ENCODE results near the gene BCOR.

Gene BCOR

DNA sequence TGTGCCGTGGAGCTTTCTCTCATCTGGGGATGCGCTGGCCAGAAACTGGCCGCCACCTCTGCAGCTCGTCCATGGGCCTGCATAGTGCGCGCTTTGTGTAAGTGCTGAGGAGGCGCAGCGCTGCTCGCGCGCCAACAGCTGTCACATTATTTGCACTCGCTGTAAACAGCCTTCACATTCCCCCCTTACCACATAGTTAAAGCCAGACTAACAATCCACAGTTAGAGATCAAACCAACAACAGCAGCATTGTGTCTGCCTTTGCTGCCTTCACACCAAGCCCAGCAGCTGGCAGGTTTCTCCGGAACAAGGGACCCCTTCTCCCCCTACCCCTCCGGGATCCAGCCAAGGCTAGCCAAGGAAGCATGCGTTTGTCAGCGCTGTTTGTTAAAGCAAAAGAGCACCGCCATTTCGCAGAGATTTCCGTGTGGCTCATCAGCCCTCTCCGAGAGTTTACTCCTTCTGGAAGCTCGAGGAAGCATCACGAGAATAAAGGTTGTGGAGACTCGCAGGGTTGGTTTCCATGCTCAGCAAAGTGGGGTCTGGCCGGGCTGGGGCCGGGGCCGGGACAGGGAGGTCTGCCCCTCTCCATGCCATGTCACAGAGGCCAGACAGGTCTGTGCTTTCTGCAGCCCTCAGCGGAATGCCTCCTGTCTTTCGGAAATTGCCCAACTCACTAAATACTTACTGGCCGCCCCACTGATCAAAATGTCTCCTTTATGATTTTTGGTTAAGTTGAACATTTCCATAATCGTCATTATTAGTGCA is 11.0 kb downstream of the BCOR start:
- in situ Hi-C loops (cut with MboI; ENCODE audit: low sequenced_read_pairs) = no loop called here

DNA sequence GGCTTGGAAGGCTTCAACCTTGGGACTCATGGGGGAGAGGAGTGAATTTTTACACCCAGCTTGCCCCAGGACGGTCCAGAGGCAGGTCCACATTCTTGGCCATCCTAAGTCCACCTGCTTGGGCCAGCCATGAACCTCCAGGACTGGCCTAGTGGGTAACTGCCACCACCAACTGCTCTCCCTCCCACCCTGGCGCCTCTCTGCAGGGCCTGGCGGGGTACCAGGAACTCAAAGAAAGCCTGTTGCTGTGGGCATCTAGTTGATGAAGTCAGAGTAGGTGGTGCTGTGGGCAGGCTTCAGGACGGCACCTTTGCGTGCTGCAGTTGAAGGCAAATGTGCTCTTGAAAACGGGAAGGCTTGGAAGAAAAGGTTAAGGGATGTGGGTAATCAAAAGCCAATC is 12.0 kb downstream of the BCOR start:
- in situ Hi-C loops (cut with MboI; ENCODE audit: low sequenced_read_pairs) = no loop called here

DNA sequence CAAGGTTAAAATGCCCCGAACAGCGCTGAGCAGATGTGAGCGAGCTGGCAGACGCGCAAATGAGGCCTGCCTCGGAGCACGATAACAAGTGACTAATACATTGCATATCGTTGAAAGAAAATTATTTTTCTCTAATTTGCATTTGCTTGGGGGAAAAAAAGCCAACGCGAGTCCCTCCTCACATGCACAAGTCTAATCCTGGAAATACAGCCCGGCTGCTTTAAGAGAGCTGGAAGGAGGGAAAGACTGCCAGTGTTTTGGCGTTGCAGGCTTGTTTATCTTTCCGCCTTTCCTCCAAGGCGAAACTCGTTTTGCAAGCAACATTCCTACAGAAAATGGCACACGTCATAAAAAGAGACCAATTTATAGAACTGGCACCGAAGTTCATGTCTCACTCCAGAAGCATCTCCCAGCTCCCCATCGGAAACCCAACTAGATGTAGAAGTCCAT is 12.6 kb downstream of the BCOR start:
- in situ Hi-C loops (cut with MboI; ENCODE audit: low sequenced_read_pairs) = no loop called here

DNA sequence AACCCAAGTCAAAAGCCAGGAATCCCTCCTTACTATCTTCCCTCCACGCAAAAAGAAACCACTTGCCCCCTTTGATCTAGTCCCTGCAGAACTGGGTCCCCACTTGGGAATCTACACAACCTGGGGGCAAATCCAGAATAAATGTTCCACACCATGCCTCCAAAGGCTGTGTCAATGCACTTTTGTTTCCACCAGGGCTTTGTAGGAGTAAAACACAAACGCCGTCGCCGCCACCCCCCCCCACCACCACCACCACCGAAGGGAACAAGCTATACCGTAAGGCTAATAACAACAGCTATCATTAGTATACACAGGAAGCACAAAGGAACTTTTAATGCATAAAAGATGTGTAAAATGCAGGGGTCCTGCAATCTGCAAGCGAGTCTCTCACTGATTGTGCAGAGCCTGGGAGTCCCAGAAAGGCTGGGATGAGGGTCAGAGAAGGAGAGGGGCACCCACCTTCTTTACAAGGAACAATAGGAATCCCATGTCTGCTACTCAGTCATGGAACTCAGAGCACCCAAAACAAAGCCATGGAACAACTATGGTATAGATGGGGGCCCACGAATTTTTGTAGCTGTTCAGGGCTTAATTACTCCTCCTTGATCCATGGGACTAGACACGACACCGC is 13.2 kb downstream of the BCOR start:
- in situ Hi-C loops (cut with MboI; ENCODE audit: low sequenced_read_pairs) = no loop called here

DNA sequence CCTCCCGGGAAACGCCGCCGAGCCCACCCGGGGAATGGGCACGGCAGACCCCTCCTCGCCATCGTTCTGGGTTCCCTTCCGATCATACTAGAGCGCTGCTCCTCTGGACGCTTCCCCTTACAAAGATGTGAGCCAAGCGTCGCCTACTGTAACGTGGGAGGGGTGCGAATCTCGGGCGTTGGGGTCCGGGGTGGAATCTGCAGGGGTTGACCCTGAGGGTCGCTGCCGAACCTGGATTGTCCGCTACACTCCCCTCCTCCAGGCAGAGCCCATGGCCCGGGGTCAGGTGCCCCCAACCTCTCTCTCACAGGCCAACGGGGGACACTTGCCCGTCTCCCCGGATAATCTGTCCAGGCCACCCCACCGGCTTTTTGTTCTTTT is 13.8 kb downstream of the BCOR start:
- in situ Hi-C loops (cut with MboI; ENCODE audit: low sequenced_read_pairs) = no loop called here

DNA sequence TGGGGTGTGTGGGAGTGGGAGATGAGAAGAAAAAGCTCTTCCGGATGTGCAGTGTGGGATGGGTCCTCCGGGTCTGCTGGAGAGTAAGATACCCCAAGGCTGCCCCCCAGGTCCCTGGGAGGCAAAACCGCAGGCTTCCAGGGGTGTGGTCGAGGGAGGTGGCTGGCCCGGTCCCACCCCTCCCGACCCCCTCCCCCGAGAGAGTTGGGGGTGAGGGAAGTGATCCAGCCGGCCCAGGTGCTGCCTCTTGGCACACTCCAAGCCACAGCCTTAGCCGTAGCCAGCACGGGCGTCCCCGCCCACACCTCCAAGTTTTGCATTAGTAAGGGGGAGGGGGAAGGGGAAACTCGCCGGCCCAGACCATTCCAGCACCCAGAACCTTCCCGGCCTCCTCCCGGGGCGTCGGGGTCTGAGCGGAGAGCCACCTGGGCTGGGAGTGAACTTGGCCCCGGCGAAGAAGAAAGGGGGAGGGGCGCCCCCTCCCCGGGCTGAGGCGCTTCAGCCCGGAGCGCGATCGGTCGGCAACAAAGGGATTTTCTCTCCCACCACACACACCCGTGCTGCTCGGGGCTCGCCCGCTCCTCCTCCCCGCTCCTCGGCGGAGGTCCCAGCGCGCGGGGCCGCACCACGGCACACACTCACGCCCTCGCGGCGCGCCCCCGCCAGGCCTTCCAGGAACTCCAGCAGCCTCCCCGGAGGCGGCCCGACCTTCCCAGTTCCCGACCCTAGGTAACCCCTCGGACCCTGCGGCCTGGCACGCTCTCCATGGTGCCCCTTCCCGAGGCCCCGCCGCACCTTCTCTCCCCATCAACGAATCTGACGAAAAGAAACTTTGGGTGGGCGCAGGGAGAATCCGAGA is 14.4 kb downstream of the BCOR start:
- in situ Hi-C loops (cut with MboI; ENCODE audit: low sequenced_read_pairs) = no loop called here

DNA sequence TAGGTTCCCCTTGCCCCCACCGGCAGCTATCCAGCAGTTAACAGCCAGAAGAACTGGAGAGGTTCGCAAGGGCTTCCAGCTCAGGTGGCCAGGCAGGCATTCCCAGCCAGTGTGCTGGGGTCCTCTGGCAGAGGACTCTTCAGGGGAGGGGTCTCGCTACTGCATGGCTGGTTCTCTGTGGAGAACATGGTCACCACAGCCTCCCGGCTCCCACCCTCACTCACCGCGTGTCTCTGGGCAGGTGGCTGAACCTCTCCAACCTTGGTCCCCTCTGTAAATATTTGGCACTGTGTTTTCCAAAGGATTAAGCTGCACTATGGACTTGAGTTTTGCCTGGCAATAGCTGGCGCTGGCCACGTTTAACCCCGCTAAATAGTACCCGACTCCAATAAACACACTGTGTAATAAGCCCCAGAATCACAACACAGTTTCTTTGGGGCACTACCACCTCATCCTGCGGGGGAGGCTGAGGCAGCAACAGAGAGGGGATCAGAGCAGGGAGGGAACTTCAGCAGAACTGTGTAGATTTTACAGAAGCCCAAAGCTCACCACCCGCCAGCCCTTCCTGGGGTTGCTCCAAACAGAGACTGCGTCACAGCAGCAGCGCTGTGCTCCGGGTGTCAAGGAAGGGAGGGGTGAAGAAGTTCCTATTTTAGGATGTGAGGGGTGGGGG is 15.2 kb downstream of the BCOR start:
- in situ Hi-C loops (cut with MboI; ENCODE audit: low sequenced_read_pairs) = no loop called here

DNA sequence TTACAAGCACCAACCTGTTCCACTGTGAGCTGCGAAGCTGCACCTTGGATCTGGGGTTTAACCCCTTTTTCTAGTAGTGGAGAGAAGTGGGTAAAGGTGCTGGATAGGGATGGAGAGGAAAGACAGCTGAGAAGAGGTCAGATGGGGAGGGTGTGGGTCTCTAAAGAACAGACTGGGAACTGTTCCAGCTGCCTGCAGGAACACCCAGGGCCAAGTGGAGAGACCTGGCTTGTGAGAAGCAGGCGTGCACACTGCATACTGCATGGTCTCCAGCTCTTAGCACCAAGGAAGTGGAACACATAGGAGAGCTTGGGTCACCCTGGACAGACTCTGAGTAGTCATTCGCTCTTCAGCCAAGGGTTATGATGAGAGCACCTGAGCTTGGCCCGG is 16.1 kb downstream of the BCOR start:
- in situ Hi-C loops (cut with MboI; ENCODE audit: low sequenced_read_pairs) = no loop called here

DNA sequence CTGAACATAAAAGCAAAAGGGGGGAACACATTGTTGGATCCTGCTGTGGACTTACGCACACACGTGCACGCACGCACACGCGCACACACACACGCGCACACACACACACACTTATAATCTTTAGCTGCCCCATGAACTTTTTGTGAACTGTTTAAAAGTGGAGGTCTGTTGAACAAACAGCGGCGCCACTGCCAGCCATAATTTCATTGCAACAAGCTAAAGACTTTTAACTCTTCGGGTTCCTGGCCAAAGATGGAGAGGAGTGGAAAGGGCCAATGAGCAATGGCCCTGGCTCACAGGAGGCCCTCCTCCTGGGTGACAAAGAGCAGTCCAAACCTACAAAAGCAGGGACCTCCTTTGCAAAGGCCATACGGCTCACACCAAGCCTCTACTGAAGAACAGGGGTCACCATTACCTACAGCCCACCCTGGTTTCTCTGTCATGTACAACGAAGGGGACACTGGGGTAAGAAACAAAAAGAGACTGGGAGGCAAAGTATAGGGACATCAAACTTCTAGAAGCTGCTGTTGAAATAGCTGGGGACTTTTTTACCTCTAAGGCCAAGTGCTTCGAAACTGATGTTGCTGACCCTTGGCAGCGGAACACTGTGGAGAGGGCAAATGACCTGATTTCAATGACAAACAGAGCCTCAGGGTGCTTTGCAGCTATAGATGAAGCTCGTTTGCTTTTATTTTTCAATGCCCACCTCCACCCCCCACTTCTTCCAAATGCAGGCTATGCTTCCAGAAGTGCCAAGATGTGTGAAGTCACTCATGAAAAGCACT is 16.7 kb downstream of the BCOR start:
- in situ Hi-C loops (cut with MboI; ENCODE audit: low sequenced_read_pairs) = no loop called here

DNA sequence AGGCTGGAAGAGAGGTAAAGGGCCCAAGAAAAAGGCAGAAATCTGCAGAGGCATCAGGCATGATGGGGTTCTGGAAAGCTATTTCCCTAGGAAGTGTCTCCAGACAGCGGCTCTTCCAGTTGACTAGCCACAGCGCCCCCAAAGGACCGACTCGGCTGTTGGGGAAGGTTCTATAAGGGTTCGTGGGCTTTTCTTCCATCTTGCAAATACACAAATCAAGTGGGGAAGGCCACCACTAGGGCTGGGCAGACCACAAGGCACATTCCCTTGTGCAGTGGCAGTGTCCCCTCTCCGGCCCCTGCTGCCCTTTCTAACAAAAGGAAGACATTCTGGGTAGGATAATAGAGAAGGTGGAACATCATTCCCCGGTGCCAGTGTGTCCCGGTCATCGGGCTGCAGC is 18.2 kb downstream of the BCOR start:
- in situ Hi-C loops (cut with MboI; ENCODE audit: low sequenced_read_pairs) = no loop called here

DNA sequence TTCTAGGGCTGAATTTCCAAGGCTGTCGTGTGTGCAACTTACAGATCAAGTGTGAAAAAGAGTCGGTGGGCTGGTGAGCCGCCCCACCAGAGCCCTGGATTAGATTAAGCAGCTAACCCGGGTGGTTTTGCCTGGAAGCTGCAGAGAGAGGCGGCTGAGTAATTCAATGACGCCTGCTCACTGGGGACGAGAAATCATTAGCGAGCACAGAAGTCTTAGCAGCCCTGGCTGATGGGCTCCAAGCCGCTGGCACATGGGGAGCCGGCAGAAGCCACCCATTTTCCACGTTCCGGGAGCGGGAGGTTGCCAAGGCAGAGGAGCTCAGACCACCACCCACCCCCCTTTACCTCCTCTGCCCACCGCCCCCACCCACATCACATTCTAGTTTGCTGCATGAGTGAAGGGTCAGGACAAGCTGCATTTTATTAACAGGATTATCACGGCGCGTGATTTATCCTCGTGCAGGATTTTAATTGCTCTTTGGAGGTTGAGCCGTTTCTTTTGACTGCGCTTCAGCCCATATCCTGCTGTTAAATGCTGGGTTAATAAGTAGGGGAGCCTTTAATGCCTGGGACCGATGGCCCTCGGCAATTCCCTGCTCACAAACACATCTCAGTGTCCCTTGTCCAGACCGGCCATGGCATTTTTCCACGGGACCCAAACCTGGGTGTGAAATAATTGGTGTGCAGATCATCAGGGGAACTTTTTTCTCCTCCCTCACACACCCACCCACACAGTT is 19.1 kb downstream of the BCOR start:
- in situ Hi-C loops (cut with MboI; ENCODE audit: low sequenced_read_pairs) = no loop called here

DNA sequence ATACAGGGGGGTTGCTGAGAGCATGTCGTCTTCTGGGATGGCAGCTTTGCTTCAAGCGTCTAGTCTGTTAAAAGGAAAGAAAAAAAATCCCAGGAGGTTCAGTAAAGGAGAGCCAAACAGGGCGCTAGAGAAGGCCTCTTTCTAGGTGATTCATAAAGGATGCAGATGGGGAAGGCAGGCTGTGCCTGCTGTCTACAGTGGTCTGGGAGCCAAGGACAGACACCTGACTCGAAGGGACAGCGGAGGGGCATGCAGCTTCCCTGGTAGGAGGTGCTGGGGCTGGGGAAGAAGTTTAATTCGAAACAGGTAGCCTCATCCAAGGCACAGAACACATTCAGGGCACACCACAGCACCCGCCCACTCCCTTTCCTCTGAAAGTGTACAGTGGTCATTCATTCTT is 19.9 kb downstream of the BCOR start:
- in situ Hi-C loops (cut with MboI; ENCODE audit: low sequenced_read_pairs) = no loop called here

DNA sequence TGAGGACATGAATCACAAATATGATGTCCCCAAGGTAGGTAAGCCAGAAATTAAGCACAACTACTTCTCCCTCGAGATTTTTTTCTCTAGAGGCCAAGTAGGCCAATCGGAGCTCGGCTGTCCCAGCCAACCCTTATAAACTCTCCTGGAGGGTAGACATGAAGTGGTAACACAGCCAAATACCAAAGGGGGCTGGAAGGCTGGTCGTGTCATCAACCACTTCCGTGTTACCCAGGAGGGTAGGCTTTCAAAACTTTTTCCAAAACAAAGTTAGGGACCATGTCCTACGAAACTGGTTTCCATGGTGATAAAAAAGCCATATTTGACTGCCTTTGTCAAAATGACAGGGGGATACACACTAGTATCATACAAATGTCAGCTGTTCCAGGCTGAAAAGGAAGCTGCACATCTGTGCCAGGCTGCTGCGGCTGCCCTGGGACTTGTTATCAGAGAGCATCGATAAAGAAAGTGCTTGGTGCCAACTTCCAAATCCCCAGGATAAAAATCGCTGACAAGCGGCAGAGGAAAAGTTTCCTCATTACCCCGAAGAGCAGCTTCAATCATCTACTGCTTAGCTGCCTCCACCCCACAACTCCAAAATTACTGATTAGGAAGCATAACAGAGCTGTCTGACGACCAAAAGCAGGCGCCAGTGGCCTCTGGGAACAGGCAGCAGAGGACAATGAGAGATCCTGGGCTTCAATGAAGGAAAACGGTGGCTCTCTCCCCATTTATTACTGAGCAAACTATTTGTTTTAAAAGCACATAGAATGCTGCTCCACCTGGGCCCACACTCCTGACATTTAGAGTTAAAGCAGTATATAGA is 20.8 kb downstream of the BCOR start:
- in situ Hi-C loops (cut with MboI; ENCODE audit: low sequenced_read_pairs) = no loop called here

DNA sequence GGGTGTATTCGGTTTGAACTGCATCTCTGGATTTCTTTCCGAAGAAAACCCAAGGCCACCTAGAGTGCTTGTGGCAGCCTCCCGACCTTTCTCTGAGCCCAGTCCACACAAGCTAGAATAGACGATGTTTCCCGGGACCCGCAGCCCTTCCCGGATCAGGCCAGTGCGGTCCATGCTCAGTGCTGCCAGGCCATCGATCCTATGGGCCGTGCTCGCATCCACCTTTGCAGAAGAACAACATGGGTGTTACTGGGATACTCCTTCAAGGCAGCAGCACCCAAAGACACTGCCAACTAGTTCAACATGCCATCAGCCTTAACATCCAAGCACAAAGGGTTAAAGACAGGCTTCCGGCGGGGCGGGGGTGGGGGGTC is 22.8 kb downstream of the BCOR start:
- in situ Hi-C loops (cut with MboI; ENCODE audit: low sequenced_read_pairs) = no loop called here

DNA sequence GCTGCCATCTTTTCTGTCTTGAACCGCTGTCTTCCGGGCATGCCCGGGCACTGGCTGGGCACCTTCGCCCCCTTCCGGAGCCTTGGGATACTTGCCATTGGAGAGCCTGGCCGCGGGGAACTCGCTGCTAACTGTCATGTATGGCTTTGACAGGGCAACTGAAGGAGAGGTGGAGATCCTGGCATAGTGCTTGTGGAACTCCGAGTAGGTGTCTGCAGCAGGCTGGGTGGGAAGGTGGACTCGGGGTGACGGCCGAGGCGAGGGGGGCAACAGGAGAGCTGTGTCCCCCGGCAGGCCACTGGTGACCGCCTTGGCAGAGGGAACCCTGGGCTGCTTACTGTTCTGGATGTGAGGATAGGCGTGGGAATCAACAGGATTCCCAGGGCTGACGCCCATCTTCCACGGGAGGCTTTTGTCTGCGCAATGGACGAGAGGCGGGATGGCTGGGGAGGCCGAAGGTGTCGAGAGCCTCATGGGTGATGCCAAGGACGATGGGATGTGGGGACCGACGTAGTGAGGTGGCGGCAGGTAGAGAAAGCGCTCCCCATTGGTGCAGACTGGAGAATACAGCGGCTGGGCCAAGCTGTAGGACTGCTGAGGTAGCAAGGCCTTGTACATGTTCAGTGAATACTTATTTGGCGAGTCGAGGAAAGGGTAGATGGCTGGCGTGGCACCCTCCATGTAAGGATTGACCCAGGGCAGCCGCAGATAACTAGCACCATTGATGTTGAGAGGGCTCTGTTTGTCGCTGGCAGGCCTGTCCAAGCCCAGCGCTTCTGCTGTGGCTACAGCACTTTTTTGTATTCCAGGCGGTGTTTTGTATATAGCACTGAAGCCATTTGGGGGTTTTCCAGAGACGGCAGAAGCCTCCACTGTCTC is 23.4 kb downstream of the BCOR start:
- in situ Hi-C loops (cut with MboI; ENCODE audit: low sequenced_read_pairs) = no loop called here

DNA sequence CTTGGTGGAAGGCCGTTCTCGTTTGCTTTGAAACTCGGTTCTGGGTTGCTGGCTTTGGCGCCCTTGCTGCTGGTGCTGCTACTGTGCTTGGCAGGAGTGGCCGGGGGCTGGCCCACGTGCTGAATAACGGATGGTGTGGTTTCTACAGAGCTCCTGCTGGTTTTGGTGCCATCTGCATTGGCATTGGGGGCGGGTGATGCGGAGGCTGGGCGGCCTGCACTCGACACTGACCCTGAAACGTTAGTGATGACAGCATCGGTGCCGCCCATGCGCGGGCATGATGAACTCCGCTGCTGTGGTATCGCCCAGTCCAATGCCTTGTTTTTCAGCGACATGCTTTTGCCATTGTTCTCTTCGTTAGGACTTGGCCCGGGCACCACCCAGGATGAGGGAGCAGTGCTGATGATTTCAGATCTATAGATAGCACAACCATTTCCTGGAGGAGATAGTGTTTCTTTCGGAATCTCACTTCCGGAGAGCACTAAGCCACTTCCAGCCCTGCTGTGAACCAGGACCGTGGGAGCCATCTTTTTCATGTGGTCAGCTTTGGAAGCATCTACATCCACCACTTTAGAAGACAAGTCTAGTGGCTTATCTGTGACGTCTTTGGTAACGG is 24.2 kb downstream of the BCOR start:
- in situ Hi-C loops (cut with MboI; ENCODE audit: low sequenced_read_pairs) = no loop called here

DNA sequence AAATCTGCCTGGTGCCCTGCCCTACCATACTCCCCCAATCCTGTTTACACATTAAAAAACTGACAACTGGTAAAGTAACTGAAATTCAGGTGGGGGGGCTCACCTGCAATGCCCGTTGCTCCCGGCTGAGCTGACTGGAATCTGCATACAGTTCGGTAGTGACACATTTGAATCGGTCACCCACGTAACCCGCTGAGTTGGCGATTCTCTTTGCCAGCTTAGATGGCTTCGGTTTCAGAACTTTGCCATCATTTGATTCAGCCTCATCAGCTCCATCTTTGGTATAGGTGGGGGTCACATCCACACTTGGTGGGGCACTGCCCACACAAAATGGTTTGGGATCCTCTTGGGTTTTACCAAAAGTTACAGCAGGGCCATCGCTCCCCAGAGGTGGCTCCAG is 25.5 kb downstream of the BCOR start:
- in situ Hi-C loops (cut with MboI; ENCODE audit: low sequenced_read_pairs) = no loop called here

DNA sequence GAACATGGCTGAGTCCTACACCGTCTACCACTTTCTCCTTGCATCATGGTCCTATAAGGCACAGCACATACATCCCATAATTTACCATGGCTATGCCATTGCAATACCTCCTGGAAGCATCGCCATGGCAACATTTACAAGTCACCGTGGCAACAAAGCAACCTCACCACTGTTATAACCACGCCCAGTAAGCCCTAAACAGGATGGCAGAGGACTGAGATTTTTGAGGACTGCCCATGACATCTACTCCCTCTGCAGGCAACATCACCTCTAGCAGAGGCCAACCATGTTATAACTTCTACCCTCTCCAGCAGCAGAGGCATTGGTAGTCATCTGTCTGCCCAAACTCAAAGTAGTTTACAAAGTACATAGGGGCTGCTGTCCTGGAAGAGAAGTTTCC is 29.7 kb downstream of the BCOR start:
- in situ Hi-C loops (cut with MboI; ENCODE audit: low sequenced_read_pairs) = no loop called here

Data from HL-60/S4 treated with phorbol 12-myristate 13-acetate at 8.2 ng/mL for 4 days and 3 days (cell line).